Ovary (tissue), 9 donors: ENCODE measurements around the gene KLHL22. TPM values are rescaled to one million over a fixed set of nuclear protein-coding genes. Genes with fewer than 3 reads are reported as not detected.

Experiments
- DNase-seq, 5 donors: peaks; one replicate each; pipeline ENCODE4 v3.0.0-alpha.2; 2019 to 2020
- H3K27ac ChIP-seq, 2 donors: fragments of 200-600 bp; one replicate each; pipeline versions ENCODE4 v1.5.1 to v1.8.0; 2019 to 2022
- H3K27me3 ChIP-seq: fragments of 200-600 bp; one replicate; pipeline ENCODE4 v1.8.0; 2022
- H3K36me3 ChIP-seq: fragments of 200-600 bp; sonication (generic); one replicate; pipeline ENCODE4 v1.5.1; 2019
- H3K4me1 ChIP-seq: one replicate; pipeline ENCODE4 v1.8.1; 2013; ENCODE audit warnings: mild to moderate bottlenecking, moderate library complexity; ENCODE audit not compliant: insufficient read depth
- H3K4me3 ChIP-seq: fragments of 200-600 bp; sonication (generic); one replicate; pipeline ENCODE4 v1.5.1; 2017
- H3K9me3 ChIP-seq, 2 donors: fragments of 200-600 bp in 1 of 2; sonication (generic) in 1 of 2; one replicate each; pipeline versions ENCODE4 v1.5.1 to v1.8.1; 2013 to 2019; ENCODE audit warnings: mild to moderate bottlenecking in 1 of 2, moderate library complexity in 1 of 2
- CTCF ChIP-seq, 3 donors: fragments of 450-650 bp in 2 of 3; fragments of 200-600 bp in 1 of 3; IDR thresholded peaks; one replicate each; pipeline versions ENCODE4 v1.5.1 to v1.8.0; 2016 to 2022; ENCODE audit warnings: antibody characterized with exemption in 3 of 3, mild to moderate bottlenecking in 1 of 3
- EP300 ChIP-seq: sonication (generic); formaldehyde crosslinking; IDR thresholded peaks from one replicate; pipeline ENCODE4 v1.6.1; 2017; ENCODE audit warnings: antibody characterized with exemption
- POLR2A ChIP-seq: fragments of 450-650 bp; IDR thresholded peaks from one replicate; pipeline ENCODE4 v1.6.1; 2017; ENCODE audit warnings: antibody characterized with exemption, mild to moderate bottlenecking, moderate library complexity
- WGBS, 3 donors: extraction: QIAGEN DNeasy Blood & Tissue Kit in 1 of 3; methylation state at CpG; one replicate each; pipeline versions ENCODE4 v1.1.5 to v1.1.7; 2013 to 2017; 5-methylcytosine and 5-hydroxymethylcytosine counted together
- intact Hi-C, 4 donors: fragments of 100-400 bp; cut with DNase I; formaldehyde crosslinking; loops; one replicate each; pipeline versions ENCODE4 v1.11.0 to v1.15.1; 2022 to 2023
- polyA plus RNA-seq, 2 donors: library from polyadenylated mRNA; stranded (reverse); fragments of 200-250 nt in 1 of 2; fragments of 350-450 nt in 1 of 2; fragmentation: Illumina TruSeq in 1 of 2; extraction: RNeasy Lipid Tissue Mini Kit (QIAGEN cat#74804) in 1 of 2; gene quantifications; one replicate each; pipeline ENCODE4 v1.2.3, GENCODE V29; 2013 to 2014
- total RNA-seq, 7 donors: library from RNA; depleted of rRNA in 2 of 7; stranded (reverse); fragments of >200 nt in 2 of 7; fragmentation: NEBNext Ultra II Directional in 3 of 7; extraction: Animal tissue kit (Norgen Biotek cat#: 25700) in 3 of 7; gene quantifications; one replicate each; pipeline versions ENCODE4 v1.1.0 to v1.2.4, GENCODE V29; 2016 to 2023
- donor health status: DM: no; HTN: no; CAD: no; lungs with moderate emphysema.
- donor health status: DM: no; HTN: no; CAD: no.
- donor health status: Bipolar disorder and iron deficiency.
- donor health status: DM: yes; HTN: yes; CAD: no.
- donor health status: DM: no; HTN: no; CAD: no.
- donor health status: DM: yes; HTN: yes; CAD: no.

Gene KLHL22
- total and polyA plus RNA-seq, 9 donors, result 24.6 to 42.9 (median 28.7) TPM

- intact Hi-C loops, result loop anchor here in 2 of 4 donors (5.0 kb wide), 1 partner anchor 43 kb away; no protein-coding TSS in a partner anchor
- no peak for TF ChIP-seq EP300
- no peak for TF ChIP-seq POLR2A
- no peak for TF ChIP-seq CTCF (IDR thresholded peaks at IDR 0.05)
- H3K4me3 ChIP-seq, result no peak overlapping the region
- no peak for DNase-seq
- H3K9me3 ChIP-seq, result no peaks in the 10 kb centered on the region
- peaks cover 4% of the 10 kb centered on the region for H3K4me1 ChIP-seq
- H3K27me3 ChIP-seq, result no peaks in the 10 kb centered on the region
- WGBS, 3 donors, result 91 to 98% (median 94%) methylated on average over 4 of the region's 4 CpGs
- H3K36me3 ChIP-seq, result no peaks in the 10 kb centered on the region
- no peak overlapping the region for H3K27ac ChIP-seq
Observed at GRCh38 chr22:20459862-20460261, 35.7 kb downstream of the KLHL22 start.

GRCh38 chr22:20459152-20459542 is 36.4 kb downstream of the KLHL22 start:
- H3K9me3 ChIP-seq, result no peaks in the 10 kb centered on the region
- H3K27me3 ChIP-seq, result no peaks in the 10 kb centered on the region
- peaks cover 4% of the 10 kb centered on the region for H3K4me1 ChIP-seq
- DNase-seq, result peak in 1 of 5 donors; percentile 3
- intact Hi-C loops, result loop anchor here in 2 of 4 donors (5.0 kb wide), 1 partner anchor 42 kb away; no protein-coding TSS in a partner anchor
- no peaks in the 10 kb centered on the region for H3K36me3 ChIP-seq
- H3K4me3 ChIP-seq, result no peak overlapping the region
- 77 to 94% (median 85%) methylated on average over 3 of the region's 3 CpGs for WGBS, 3 donors
- TF ChIP-seq CTCF (IDR thresholded peaks at IDR 0.05) (no peak), POLR2A (no peak), EP300 (no peak)
- no peak overlapping the region for H3K27ac ChIP-seq

GRCh38 chr22:20458530-20459151 is 37.0 kb downstream of the KLHL22 start:
- no peaks in the 10 kb centered on the region for H3K27me3 ChIP-seq
- no peaks in the 10 kb centered on the region for H3K36me3 ChIP-seq
- 56 to 59% (median 57%) methylated on average over 8 of the region's 8 CpGs for WGBS, 3 donors
- intact Hi-C loops, result loop anchor here in 2 of 4 donors (5.0 kb wide), 1 partner anchor 41 kb away; no protein-coding TSS in a partner anchor
- no peak overlapping the region for H3K27ac ChIP-seq
- no peak overlapping the region for H3K4me3 ChIP-seq
- H3K4me1 ChIP-seq, result peaks cover 4% of the 10 kb centered on the region
- peak in 1 of 5 donors; percentile 22 for DNase-seq
- no peaks in the 10 kb centered on the region for H3K9me3 ChIP-seq
- TF ChIP-seq POLR2A, result no peak
- no peak for TF ChIP-seq EP300

- WGBS, 3 donors, result 88 to 92% (median 90%) methylated on average over 15 of the region's 15 CpGs
- TF ChIP-seq EP300 (no peak), CTCF (IDR thresholded peaks at IDR 0.05) (no peak), POLR2A (no peak)
- H3K4me1 ChIP-seq, result peaks cover 4% of the 10 kb centered on the region
- H3K36me3 ChIP-seq, result no peaks in the 10 kb centered on the region
- H3K9me3 ChIP-seq, result no peaks in the 10 kb centered on the region
- no peak overlapping the region for H3K27ac ChIP-seq
- H3K27me3 ChIP-seq, result no peaks in the 10 kb centered on the region
- H3K4me3 ChIP-seq, result no peak overlapping the region
- intact Hi-C loops, result loop anchor here in 2 of 4 donors (5.0 kb wide), 1 partner anchor 40 kb away; no protein-coding TSS in a partner anchor
- DNase-seq, result peak in 2 of 5 donors; percentile 18 to 34
Observed at GRCh38 chr22:20457506-20458240, 37.9 kb downstream of the KLHL22 start.

GRCh38 chr22:20456722-20457076 is 38.9 kb downstream of the KLHL22 start:
- intact Hi-C loops, result loop anchor here (1.0 to 5.0 kb wide), 3 partner anchors 34 to 39 kb away; no protein-coding TSS in a partner anchor
- Histone ChIP-seq H3K36me3 (no peaks in the 10 kb centered on the region), H3K4me3 (no peak overlapping the region), H3K27ac (no peak overlapping the region), H3K9me3 (no peaks in the 10 kb centered on the region), H3K4me1 (peaks cover 4% of the 10 kb centered on the region), H3K27me3 (no peaks in the 10 kb centered on the region)
- no peak for TF ChIP-seq CTCF (IDR thresholded peaks at IDR 0.05)
- TF ChIP-seq EP300, result no peak
- TF ChIP-seq POLR2A, result no peak
- 87 to 95% (median 88%) methylated on average over 3 of the region's 3 CpGs for WGBS, 3 donors
- peak in 2 of 5 donors; percentile 14 to 21 for DNase-seq
